Measurements from ENCODE around the gene CENPU. TPM values are rescaled to one million over a fixed set of nuclear protein-coding genes. Genes with fewer than 3 reads are reported as not detected.

The CENPU gene
- polyA plus RNA-seq, 3 donors from 2014 or later: 3.4 to 7.2 (median 7.1) TPM

DNA sequence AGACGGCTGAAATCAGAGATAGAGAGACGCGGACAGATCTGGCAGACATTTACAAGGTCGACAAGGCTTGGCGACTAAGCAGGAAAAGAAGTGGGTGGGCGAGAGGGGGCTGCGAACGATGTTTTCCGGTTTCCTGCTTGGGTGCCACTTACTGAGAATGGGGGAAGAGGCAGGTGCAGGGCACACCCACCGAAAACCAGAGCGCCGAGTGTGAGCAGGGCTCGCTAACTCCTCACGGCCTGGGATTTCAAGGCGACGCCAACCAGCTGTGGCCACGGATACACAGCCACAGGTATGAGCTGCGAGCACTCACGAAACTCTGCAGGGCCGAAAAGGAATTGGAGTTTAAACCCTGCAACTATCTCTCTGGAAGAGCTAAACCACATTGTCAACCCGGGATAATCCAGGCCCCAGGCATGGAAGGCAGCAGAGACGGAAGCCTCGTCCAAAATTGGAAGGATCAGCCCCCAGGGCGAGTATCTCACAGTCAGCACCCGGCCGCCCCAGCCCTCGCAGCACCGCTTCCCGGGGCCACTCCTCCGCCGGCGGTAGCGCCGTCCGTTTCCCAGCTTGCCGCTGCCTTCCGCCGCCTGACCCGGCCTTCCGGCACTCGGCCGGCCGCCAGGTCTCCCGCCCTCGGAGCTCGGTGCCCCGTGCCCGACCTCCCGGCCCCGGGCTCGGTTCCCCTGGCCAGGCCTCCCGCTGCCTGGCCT, 85.4 kb downstream of the CENPU start:
- Mint-ChIP-seq H3K4me1 (peaks cover 70 to 78% of the 10 kb centered on the region in 2 donors), H3K27ac (peak overlapping the region; percentile 91 to 99 (median 94)), H3K4me3 (peak overlapping the region; percentile 92 to 99 (median 96)), H3K36me3 (peaks cover 0 to 15% (median 0%) of the 10 kb centered on the region in 3 donors), H3K9me3 (no peaks in the 10 kb centered on the region), H3K27me3 (ENCODE audit: low read depth in 3 of 3) (peaks cover 6 to 8% (median 8%) of the 10 kb centered on the region in 3 donors)
- DNase-seq: peak; percentile 58 to 61 (median 61)

DNA sequence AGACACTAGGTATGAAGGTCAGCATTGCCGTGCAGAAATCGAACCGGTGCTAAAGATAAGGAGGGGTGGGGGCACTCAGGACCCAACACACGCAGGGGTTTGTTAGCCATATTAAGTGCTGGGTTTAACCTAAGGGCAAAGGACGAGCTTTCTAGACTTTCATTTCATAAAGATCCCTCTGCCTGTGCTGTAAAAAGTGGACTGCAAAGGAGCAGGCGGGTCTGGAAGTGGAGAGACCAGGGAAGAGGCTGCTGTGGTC, 85.9 kb downstream of the CENPU start:
- Mint-ChIP-seq H3K27ac (peak overlapping the region; percentile 91 to 99 (median 94)), H3K9me3 (no peaks in the 10 kb centered on the region), H3K4me3 (peak overlapping the region; percentile 85 to 99 (median 96)), H3K36me3 (peaks cover 0 to 15% (median 0%) of the 10 kb centered on the region in 3 donors), H3K27me3 (ENCODE audit: low read depth in 3 of 3) (peaks cover 6 to 8% (median 8%) of the 10 kb centered on the region in 3 donors), H3K4me1 (peaks cover 70 to 80% of the 10 kb centered on the region in 2 donors)
- no peak for DNase-seq

DNA sequence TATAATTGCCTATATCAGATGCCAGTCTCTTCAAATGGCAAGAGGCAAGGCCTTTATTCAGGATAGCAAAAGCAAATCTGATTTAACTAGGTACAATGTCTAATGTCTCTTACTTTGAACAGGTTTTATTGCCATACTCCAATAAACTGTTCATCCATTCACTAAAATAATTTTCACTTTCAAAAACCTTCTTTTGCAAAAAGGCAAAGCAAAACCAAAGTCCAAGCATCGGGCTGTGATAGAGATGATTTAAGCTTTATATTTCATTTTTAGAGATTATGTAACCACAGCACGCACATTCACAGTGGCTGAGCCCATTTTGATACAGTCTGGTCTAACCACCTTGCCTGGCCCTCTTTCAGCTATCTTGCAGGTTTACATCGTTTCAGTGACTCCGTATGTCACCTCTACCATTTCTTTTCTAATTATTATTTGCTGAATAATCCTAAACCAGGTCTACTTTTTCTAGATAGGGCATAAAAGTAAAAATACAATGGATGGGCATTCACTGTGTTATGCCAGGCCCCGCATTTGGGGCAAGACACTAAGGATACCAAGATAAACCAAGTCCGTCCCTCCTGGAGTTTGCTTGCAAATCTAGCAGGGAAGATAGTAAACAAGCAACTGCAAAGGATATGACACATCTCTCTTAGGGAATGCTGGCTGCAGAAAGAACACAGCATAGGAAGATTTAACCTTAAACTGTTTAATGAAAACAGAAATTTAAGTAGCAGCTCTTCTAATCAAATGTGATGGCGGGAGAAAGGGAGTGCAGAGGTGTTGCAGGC, 86.4 kb downstream of the CENPU start:
- H3K4me3 Mint-ChIP-seq: peak overlapping the region; percentile 85 to 99 (median 96)
- H3K9me3 Mint-ChIP-seq: no peaks in the 10 kb centered on the region
- H3K27me3 Mint-ChIP-seq (ENCODE audit: low read depth in 3 of 3): peaks cover 6 to 8% (median 8%) of the 10 kb centered on the region in 3 donors
- peaks cover 72 to 85% of the 10 kb centered on the region in 2 donors for H3K4me1 Mint-ChIP-seq
- H3K27ac Mint-ChIP-seq: peak overlapping the region; percentile 91 to 99 (median 94)
- DNase-seq: no peak
- peaks cover 0 to 17% (median under 1%) of the 10 kb centered on the region in 3 donors for H3K36me3 Mint-ChIP-seq

DNA sequence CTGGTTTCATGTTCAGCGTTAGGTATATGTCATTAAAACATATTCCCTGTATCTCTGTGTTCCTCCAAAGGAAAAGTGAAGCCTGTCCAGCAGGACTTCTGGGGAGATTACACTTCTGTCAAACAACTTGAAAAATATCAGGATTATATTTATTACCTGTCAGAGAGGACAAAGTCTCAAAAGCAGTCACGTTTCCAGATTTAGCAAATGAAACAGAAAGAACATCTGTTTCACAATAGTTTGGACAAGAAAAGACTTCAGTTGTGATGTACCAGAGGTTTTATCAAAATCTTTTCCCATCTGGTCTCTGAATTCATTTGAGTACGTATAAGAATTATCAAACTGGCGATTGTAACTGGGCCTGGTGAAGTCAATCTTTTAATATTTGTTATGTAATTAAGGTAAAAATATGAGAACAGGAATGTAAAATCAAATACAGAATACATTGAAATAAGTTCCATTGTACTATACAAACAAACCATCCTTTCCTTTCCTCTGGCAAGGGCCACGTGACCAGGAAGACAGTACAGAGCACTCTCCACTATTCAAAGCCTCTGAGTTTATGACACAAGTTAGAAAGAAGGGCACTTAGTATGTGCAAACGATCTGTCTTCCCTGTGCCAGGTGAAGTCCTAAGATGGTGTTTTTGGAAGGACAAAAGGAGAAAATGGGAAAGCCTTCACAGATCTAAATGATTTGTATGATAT, 87.8 kb downstream of the CENPU start:
- Mint-ChIP-seq H3K27ac (peak overlapping the region; percentile 29 to 99 (median 93)), H3K4me1 (peaks cover 73 to 87% of the 10 kb centered on the region in 2 donors), H3K9me3 (no peaks in the 10 kb centered on the region), H3K4me3 (peak overlapping the region; percentile 52 to 99 (median 92)), H3K36me3 (peaks cover 0 to 25% (median 4%) of the 10 kb centered on the region in 3 donors), H3K27me3 (ENCODE audit: low read depth in 3 of 3) (peaks cover 6 to 8% (median 8%) of the 10 kb centered on the region in 3 donors)
- no peak for DNase-seq

DNA sequence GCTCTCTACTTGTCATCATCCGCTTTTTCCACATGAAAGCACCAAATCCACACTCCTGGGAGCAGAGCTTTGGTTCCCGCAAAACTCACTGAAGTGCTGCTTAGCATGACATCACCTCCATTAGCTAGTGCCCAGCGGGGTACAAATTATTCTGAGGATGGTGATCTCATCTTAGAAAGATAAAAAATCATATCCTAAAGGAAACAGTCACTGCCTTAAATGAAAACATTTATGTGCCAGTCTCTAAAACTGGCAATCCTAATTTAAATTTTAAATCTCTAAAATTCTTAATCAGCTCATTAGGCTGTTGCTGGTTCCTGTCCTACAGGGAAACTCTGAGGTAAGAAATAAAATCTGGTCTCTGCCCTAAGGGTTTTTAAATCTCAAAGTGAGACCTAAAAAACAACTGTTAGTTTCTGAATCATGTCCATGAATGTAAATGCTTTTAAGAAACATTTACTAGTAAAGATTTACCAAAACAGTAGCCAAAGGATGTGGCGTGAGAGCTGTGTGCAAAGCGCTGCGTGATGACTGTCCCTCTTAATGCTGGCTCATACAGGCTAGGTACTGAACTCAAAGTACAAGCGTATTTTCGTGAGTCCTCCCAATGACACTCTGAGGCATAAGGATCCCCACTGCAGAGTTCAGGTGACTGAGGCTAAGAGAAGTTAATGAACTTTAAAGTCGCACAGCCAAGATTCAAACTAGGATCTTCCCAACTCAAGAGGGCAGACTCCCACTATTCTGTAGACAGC, 89.2 kb downstream of the CENPU start:
- Mint-ChIP-seq H3K4me3 (peak overlapping the region in 3 of 5 donors; percentile 1 to 50 (median 29)), H3K27ac (peak overlapping the region in 5 of 6 donors; percentile 15 to 76 (median 62)), H3K27me3 (ENCODE audit: low read depth in 3 of 3) (peaks cover 5 to 8% (median 6%) of the 10 kb centered on the region in 3 donors), H3K36me3 (peaks cover 0 to 30% (median 4%) of the 10 kb centered on the region in 3 donors), H3K4me1 (peaks cover 73 to 87% of the 10 kb centered on the region in 2 donors), H3K9me3 (no peaks in the 10 kb centered on the region)
- DNase-seq: no peak

Other genes with a start within 250 kb of the CENPU start
- gene CASP3, start 84.6 kb downstream of the CENPU start, polyA plus RNA-seq: 10 to 100 TPM in 2 of 3 donors, 1 to 10 TPM in 1; 8.2 to 20.1 (median 11.9) TPM
- 10 to 100 TPM; 16.9 to 37.8 (median 21.0) TPM for gene PRIMPOL, start 84.4 kb downstream of the CENPU start, polyA plus RNA-seq
- 1 to 10 TPM; 4.8 to 7.8 (median 7.3) TPM for gene ACSL1, start 91.9 kb upstream of the CENPU start, polyA plus RNA-seq

All from immature natural killer cell (primary cell).